HG02623 (cell line): ENCODE measurements around the gene HGFAC.
"Not testable (repeated sequence)": the region's sequence is repeated elsewhere in the genome, so short reads cannot be mapped to it uniquely, and the experiment has no call there.

ENCODE experiments used
- ATAC-seq: cut with Tn5 transposase; IDR thresholded peaks from one replicate; pipeline ENCODE4 v1.9.1; 2021; ENCODE audit warnings: moderate library complexity; ENCODE audit not compliant: unreplicated experiment

HGFAC gene

DNA sequence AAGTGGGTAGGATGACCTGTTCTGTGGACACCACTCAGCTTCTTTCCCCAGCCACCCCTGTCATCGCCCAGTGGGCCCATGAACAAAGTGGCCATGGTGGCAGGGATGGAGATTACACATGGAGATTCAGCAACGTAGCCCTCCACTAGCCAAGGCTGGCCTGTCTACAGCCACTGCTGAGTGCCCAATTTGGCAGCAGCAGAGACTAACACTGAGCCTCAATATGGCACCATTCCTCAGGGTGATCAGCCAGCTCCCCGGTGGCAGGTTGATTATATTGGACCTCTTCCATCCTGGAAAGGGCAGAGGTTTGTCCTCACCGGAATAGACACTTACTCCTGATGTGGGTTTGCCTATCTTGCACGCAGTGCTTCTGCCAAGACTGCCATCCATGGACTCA is 17.4 kb downstream of the HGFAC start:
- ATAC-seq = not testable (repeated sequence)

DNA sequence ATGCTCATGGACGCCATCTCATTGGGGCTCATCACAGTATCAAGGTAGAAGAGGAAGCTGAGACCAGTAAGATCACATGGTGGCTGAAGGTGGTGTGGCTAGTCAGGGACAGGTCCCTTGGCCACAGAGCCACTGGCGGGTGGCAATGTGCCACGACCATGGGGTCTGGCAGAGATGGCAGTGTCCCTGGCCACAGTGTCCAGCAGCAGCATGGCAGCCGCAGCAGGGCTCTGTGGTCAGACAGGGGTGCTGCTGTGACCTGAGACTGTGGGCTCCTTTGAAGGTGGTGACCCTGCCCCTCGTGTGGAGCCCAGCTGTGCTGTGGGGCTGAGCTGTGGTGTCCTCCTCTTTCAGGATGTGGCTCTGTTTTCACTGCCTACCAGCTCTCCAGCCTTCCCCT is 19.2 kb downstream of the HGFAC start:
- no peak for ATAC-seq

DNA sequence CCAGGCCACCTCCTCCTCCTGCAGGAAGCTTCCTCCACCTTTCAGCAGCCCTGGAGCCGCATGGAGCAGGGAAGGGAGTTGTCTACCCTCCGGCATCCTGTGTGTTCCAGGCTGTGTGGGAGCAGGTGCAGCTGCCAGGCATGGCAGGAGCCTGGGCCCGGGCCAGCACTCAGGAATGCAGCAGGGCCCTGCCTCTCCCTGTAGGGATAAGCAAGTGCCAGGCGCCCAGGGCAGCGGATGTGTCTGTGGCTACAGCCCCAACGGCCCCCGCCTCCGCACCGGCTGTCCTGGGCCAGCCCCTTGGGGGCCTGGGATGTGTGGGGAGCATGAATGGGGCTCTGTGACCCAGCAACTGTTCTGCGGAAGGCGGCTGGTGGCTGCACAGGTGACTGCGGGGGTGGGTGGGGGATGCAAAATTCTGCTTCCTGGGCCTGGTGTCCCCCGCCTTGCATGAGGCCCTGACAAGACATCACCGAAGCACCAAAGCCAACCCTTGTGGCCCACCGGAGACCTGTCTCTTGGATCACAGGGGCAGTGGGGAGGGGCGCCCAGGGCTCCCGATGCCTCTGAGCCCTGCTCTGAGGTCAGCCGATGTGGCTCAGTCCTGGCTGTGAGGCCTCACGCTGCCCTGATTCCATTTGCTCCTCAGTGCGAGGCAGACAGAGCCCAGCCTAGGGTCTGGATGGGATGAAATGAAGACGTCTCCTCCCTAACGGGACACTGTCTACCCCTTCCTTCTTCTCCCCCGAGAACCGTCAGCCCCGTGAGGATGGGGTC is 19.9 kb downstream of the HGFAC start:
- ATAC-seq = no peak

DNA sequence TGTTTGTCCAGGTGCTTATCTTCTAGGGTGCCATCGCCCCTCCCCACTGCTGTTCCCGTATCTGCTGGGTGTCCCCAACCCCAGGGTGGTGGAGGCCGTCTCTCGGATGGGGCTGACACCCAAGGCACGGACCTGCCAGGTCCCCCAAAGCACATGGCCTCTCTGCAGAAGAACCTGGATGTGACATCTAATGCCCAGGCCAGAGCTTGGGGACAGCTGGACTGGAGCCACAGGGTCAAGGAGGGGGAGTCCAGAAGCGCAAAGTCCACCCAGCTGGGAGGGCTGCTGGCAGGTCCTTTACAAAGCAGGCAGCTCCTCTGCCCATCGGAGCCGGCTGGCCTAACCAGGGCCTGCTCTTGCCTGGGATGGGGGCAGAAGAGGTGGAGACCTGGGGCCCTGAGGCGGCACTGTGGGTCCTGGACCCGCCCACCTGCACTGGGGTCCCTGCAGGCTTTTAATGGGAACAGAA is 20.6 kb downstream of the HGFAC start:
- ATAC-seq = no peak

DNA sequence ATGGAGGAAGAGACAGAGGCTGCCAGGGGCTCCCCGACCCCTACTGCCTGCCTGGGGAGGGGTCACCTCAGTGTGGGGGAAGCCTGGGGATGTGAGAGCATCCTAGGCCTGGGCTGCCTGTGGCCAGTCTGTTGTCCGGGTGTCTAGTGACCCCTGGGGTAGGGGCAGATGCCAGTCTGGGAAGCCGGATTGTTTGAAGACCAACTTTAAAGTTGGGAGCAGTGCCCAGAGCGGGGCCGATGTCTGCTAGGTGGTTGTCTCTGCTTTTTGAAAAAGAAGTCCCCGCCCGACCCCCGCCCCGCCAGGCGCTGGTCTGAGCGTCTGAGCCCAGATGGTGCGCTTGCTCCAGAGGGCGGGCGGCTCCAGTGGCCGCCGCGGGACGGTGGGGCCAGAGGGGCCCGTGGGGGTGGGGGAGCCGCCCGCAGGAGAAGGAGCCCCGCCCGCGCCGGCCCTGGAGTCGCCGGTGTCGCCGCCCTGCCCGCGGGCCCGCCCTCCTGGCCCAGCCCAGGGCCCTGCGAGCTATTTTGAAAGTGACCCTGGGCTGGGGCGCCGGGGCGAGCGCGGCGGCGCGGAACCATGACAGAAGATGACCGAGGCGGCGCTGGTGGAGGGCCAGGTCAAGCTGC is 21.1 kb downstream of the HGFAC start, which contains the start of gene DOK7:
Gene DOK7, plus strand, starts transcription at position 517 of the 626 bp plus-strand sequence. Its CDS starts 70 bp downstream, at position 587.
- no peak for ATAC-seq

DNA sequence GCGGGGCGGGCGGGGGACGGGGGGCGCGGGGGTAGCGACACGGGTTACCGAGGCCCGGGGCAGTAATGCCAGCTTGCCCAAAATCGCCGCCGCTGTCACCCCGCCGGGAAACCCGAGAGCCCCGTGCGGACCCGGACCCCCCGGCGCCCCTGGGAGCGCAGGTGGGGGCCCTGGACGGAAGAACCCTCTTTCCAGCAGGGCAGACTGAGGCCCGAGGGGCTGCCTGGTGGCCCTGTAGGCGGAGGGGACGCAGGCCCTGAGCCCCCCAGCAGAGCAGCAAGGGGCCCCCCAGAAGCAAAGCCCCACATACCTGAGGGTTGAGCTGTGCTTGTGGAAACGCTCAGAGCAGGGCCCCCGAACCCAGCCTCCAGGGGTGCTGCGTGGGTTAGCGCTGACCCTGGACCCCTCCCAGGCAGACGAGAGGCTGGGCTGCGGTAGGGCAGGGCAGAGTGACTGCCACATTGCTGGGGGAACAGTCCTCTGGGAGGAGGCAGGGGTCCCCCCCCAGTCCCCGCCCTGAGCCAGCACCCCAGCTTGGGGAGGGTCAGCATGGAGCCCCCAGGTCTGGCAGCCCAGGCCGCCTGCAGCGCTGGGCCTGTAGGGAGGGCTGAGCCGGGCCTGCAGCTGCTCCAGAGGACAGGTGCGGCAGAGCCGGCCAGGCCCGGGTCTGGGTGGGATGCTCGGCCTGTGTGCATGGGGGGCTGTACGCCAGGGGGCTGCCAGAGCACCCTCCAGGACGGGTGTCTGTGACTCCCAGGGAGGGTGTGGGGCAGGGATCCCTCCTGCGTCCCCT is 22.0 kb downstream of the HGFAC start:
- no peak for ATAC-seq

DNA sequence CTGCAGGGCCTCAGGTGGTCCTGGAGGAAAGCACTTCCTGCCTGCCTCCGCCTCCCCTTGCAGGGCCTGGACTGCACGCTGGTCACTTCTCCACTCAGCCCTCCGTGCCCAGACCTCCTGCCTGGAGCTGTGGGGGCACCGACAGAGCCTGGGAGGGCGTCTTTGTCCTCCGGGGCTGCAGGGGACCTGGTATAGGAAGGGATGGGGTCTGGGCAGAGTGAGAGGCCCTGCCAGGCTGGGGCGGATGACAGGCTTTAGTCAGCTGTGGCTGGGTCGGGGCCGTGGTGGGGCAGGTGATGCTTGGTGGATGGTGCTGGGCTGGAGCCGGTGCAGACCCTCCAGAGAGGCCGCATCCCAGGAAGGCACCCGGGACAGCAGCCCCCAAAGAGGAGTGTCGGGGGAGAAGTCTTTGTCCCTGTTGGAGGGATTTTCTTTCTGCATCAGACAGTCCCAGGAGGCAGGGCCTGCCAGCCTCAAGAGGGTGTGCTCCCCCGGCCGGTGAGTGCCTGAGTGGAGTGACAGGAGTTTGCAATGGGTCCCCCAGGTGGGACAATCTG is 22.7 kb downstream of the HGFAC start:
- no peak for ATAC-seq

DNA sequence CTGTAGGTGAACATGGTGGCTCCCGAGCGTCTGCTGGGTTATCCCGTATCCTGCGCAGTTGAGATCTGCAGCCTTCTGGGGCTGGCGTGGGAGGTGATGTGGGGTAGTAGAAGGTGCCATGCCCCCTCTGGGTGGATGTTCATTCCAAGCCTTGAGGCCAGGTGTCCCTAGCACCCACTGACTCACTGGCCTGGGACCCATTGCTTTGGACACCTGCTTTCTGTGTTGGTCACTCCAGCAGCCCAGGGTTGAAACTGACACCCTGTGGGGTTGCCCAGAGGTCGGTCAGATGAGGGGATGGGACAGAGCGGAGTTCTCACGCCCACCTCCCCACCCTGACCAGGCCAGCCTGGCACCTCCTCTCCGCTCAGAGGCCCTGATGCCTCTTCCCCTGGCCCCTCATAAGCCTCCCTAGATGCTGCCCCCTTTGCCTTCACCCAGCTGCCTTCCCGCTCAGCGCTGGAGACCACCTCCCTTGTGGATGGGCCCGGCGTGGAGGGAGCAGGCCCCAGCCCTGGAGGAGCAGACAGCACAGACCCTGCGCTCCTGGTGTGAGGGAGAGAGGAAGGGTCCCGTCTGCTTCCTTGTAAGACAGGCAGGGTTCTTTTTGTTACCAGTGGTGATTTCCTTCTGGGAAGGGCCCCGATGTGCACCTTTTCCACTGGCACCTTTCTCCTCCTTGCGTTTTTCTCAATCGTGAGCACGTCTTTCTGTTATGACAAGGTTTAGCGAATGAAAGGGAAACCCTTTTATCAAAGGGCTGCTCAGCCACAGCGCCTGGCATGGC is 23.3 kb downstream of the HGFAC start:
- no peak for ATAC-seq

DNA sequence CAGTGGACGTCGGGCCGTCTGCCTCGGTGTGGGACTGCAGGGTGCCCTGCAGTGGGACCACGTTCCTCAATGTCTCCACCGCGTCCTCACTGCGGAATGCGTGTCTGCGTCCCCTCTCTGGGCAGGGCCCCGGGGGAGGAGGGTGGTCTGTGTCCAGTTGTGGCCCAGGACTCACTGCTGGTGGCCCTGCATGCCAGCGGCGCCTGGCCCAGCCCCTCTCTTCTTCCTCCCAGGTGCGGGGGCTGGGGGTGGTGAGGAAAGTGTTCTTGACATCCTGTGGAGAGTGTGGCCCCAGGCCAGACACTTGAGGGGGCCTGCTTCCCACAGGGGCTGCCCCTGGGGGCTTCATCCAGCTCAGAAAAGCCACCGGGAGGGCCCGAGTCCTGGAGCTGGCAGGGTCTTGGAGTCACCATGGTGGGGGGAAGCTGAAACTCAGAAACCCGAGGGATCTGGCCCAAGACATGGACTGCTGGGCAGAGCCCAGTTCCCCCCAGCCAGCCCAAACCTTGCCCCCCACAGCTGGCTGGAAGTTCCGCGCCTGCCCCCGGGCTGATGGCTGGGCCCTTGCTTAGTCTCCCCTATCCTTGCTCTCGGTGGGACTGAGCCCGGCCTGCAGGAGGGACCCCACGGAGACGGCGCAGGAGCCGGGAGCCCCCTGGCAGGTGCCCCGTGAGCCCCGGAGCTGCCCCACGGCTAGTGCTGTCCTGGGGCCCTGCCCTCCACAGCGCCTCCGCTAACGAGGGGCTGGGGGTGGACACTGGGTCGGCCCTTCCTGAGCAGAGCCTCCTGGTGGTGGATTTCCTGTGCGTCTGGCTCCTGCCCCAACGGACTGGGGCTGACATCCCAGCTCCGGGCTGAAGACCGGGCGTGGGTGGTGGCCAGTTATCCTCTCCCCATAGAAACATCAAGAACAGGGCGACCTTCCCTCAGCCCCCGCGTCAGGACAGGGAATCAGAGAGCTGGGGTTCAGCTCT is 24.2 kb downstream of the HGFAC start:
- ATAC-seq = no peak

DNA sequence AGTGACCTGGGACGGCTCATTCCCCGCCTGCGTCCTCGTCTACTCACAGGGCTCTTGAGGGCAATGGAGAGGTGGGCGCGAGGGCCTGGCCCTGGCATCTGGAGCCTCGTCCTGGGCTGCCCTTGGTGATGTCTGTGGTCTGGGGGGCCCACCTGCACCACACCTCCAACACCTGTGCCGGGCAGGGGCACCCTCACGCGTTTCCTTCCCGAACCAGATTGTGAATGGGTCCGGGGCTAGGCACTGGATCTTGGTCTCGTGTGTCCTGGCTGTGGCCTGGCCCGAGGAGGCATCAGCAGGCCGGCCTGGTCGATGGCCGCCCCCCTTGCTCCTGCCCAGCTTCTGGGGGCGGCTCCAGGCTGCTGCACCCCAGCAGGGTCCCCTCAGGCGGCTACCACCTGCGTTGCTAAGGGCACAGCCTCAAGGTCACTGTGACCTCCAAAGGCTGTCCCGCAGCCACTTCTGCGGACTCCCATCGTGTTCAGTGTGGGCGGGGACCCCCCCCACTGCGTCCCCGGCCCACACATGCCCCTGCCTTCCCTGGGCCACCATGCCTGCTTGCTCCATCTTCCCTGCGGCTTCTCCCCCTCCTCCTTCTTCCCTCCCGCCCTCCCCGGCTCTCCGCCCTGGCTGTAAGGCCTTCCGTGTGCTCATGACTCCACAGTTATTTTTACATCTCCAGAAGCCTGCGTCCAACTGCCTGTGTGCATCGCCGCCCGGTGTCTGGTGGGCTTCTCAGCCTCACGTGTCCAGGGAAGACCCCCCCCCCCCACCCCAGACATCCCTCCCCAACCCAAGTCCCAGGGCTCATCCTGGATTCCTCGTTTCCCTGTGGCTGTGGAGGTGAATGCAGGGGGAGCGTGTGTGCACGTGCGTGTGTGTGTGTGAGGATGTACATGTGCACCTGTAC is 25.2 kb downstream of the HGFAC start:
- no peak for ATAC-seq

DNA sequence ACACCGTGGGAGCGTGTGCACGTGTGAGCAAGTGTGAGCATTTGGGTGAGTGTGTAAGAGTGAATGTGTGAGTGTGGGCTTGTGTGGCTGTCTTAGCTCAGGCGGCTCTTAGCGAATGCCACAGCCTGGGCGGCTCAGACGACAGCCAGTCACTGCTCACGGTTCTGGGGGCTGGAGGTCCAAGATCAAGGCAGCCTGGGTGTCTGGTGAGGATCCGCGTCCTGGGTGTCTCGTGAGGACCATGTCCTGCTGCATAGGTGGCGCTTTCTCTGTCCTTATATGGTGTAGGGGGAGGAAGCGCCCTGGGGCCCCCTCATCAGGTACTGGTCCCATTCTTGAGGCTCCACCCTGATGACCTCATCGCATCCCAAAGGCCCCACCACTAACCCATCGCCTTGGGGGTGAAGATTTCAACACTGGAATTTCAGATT is 25.8 kb downstream of the HGFAC start:
- ATAC-seq = no peak

DNA sequence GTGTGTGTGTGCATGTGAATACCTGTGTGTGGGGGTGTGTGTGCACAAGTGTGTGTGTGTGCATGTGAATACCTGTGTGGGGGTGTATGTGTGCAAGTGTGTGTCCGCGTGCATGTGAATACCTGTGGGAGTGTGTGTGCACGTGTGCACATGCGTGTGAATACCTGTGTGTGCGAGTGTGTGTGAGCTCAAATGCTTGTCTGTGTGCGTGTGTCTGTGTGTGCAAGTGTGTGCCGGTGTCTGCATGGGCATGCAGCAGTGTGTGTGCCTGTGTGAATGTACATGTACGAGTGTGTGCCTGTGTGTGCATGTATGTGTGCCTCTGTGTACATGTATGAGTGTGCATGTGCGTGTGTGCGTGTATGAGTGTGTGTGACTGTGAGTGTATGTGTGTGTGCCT is 26.4 kb downstream of the HGFAC start:
- no peak for ATAC-seq

DNA sequence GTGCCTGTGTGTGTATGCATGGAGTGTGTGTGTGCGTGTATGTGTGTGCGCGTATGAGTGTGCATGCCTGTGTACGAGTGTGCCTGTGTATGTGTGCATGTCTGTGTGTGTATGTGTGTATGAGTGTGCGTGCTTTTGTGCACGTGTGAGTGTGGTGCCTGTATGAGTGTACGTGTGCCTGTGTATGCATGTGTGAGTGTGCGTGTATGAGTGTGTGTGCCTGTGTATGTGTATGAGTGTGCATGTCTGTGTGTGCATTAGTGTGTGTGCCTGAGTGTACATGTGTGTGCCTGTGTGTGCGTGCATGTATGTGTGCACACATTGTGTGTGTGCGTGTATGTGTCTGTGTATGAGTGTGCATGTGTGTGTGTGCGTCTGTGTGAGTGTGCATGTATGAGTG is 27.0 kb downstream of the HGFAC start:
- no peak for ATAC-seq

DNA sequence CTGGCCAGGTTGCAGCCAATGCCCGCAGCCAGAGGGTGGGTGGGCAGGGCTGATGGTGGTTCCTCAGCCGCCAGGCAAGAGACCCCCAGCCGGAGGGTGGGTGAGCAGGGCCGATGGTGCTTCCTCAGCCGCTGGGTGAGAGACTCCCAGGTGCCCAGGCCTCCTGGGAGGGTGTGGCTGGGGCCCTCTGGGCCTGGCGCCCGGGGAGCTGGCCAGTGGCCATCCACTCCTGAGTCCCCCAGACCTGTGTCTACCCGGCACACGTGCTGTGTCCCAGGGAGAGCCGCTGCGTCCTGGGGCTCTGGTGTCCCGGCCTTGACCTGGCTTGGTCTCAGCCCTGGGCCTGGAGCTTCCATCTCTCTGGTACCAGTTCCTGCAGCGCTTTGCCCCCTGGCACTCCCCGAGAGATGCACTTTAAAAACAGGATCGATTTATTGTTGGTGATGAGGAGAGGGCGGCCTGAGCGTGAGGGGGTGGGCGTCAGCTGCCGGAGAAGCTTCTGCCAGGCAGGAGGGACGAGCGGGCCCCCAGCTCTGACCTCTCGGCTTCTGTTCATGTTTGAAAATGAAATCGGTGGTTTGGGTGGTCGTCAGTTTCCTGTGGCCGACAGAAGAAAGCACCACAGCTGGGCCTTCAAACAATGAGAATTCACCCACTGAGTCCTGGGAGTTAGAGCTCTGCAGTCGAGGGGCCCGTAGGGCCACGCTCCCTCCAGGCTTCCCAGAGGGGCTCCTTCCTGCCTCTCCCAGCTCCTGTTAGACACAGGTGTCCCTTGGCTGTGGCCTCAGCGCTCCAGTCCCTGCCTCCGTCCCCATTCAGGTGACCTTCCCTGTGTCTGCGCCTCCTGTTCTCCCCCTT is 27.8 kb downstream of the HGFAC start:
- ATAC-seq = no peak

DNA sequence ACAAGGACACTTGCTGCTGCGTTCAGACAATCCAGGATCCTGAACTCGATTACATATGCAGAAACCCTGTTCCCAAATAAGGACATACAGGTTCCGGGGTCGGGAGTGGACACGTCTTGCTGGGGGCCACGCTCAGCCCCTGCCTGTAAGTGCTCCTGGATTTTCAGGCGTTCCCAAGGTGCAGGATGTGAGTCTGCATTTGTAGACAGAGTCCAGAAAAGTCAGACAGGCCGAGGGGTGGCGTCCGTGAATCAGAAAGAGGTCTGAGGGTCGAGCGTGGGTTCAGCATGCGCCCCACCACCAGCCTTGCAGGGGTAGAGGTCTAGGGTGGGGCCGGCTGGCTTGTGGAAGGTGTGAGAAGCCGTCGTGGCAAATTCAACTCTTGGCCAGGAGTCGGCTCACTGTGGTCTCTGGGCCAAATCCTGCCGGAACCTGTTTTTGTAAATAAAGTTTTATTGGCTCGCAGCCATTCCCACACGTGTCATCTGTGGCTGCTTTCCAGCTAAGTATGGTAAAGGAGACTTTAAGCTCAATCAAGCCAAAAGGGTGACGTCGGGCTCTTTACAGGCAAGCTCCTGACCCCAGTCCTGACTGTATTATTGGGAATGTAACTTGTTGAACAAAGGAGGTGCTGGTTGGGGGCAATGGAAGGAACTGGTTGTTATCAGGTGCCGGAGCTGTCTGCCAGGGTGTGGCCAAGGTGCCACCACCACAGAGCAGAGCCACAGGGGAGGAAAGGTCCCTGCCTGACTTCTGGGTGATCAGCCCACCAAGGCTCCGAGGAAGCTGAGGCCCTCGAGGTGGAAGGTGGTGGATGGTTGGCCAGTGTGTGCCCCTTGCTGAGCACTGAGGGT is 28.7 kb downstream of the HGFAC start:
- ATAC-seq = no peak

DNA sequence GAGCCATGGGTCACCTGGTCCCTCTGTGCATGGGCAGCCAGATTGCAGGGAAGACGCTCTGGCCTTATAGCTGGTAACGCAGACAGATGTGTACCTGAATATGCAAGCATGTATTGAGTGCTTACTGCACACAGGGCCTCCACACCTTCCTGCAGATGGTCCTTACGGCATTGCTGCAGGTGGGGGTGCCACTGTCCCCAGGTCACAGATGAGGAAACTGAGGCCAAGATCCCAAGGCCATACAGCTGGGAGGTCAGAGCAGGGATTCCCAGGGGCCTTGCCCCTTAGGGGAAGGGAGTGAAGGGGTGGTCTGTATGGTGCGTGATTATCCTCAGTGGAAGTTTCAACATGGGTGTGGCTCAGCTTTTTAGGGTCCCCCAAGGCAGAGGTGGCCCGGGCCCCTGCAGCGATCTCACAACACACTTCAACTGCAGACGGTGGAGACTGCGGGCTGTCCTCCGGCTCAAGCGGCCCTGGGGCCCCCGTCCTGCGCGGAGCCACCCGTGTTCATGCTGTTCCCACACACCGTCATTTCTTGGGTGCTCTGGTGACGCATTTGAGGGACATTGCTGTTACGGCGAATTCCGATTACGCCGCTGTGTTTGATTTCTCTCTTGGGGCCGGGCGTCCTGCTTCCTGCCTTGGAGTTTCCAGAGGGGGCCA is 29.5 kb downstream of the HGFAC start:
- no peak for ATAC-seq
